ENCODE measurements around the gene SUPT16H. TPM values are rescaled to one million over a fixed set of nuclear protein-coding genes. Genes with fewer than 3 reads are reported as not detected.
"Not testable (repeated sequence)": the region's sequence is repeated elsewhere in the genome, so short reads cannot be mapped to it uniquely, and the experiment has no call there.

SUPT16H gene
- total and polyA plus RNA-seq, 2 experiments from 2014 or later, result 61.2 to 61.7 TPM

DNA sequence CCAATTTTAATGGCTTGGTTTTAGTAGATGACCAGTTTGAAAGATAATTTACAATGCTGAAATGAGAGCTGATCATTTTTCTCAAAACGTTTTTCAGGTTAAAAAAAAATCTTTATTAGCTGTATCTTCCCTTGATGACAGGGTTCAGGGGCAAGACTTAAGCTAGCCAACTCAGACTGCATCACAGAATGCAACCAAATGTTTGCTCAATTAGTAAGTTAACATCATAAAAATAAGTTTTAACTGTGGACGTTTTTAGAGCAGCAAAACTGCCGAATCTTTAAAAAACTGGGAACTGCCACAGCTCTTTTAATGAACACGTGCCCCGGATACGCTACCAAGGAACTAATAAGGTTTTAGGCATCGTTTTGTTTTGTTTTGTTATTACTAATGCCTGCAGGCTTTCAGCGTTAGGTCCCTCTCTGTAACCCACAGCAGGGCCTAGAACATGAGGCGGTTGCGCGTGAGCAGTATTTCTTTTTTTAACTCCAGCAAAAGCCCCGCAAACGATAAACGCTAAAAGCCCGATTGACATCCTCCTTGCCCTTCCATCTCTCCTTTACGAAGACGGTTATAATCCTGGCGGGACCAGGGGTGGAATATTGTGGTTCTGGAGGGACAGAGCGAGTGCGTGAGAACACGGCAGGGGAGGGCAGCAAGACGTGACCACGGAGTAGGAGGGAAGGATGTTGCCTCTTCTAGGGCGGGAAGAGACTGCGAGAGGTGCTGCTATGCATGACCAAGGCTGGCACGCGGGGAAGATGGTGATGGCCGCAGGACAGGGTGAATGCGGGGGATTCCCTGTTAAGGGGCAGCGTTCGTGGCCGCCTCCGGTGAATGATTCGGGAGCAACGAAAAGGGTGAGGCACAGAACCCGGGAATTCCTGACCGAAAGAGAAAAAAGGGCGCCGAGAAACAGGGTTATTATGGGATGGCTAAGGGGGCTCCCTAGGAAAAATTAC lies 652 bp downstream of the SUPT16H start:
- Histone ChIP-seq H3K4me1 (ENCODE audit: low read depth) (peaks cover 7% of the 10 kb centered on the region), H3K36me3 (peaks cover 20% of the 10 kb centered on the region), H3K27ac (peak overlapping the region; percentile 97), H3K27me3 (no peaks in the 10 kb centered on the region), H3K9me3 (ENCODE audit: low read depth) (no peaks in the 10 kb centered on the region), H3K4me3 (peak overlapping the region; percentile 88)
- TF ChIP-seq, protein P1, sequence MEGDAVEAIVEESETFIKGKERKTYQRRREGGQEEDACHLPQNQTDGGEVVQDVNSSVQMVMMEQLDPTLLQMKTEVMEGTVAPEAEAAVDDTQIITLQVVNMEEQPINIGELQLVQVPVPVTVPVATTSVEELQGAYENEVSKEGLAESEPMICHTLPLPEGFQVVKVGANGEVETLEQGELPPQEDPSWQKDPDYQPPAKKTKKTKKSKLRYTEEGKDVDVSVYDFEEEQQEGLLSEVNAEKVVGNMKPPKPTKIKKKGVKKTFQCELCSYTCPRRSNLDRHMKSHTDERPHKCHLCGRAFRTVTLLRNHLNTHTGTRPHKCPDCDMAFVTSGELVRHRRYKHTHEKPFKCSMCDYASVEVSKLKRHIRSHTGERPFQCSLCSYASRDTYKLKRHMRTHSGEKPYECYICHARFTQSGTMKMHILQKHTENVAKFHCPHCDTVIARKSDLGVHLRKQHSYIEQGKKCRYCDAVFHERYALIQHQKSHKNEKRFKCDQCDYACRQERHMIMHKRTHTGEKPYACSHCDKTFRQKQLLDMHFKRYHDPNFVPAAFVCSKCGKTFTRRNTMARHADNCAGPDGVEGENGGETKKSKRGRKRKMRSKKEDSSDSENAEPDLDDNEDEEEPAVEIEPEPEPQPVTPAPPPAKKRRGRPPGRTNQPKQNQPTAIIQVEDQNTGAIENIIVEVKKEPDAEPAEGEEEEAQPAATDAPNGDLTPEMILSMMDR (IDR thresholded peaks at IDR 0.05; ENCODE audit: low read depth, low read length), result no peak
- DNase-seq (ENCODE audit: low read depth in 1 of 2, low spot score in 1 of 2), result peak; percentile 47 to 51

DNA sequence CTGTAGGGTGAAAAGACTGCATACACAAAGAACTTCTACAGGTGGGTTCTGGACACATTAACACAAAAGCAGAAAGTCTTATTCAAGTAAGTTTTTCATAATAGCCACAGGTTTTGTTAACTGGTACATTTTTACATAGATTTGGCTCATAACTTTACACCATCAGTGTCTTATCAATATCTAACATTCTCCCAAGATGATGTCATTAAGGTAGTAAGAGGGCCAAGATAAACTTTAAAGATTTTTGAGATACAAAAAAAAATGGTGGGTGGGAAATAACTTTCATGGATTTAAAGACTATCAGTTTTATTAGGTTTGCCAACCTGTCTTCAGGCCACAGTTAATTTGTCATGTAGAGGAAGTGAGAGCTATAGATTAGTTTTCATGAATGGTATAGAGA lies 1.7 kb downstream of the SUPT16H start:
- Histone ChIP-seq H3K36me3 (peaks cover 17% of the 10 kb centered on the region), H3K9me3 (ENCODE audit: low read depth) (no peaks in the 10 kb centered on the region), H3K27me3 (no peaks in the 10 kb centered on the region), H3K4me3 (no peak overlapping the region), H3K4me1 (ENCODE audit: low read depth) (peaks cover 7% of the 10 kb centered on the region), H3K27ac (no peak overlapping the region)
- DNase-seq (ENCODE audit: low read depth in 1 of 2, low spot score in 1 of 2), result no peak
- TF ChIP-seq, protein P1 (IDR thresholded peaks at IDR 0.05; ENCODE audit: low read depth, low read length), result no peak

DNA sequence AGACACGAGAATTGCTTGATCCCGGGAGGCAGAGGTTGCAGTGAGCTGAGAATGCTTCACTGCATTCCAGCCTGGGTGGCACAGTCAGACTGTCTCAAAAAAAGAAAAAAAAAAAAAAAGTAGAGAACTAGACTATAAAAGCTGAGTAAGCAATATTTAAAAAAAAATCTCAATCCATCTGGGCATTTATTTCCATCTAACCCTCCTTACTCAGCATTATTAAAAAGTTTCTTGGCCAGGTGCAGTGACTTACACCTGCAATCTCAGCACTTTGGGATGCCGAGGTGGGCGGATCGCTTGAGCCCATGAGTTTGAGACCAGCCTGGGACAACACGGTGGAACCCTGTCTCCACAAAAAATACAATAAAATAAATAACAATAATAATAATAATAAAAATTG lies 4.5 kb downstream of the SUPT16H start:
- DNase-seq (ENCODE audit: low read depth in 1 of 2, low spot score in 1 of 2), result no peak
- Histone ChIP-seq H3K27ac (no peak overlapping the region), H3K4me1 (ENCODE audit: low read depth) (peaks cover 7% of the 10 kb centered on the region), H3K36me3 (no peaks in the 10 kb centered on the region), H3K4me3 (no peak overlapping the region), H3K9me3 (ENCODE audit: low read depth) (no peaks in the 10 kb centered on the region), H3K27me3 (no peaks in the 10 kb centered on the region)
- TF ChIP-seq, protein P1 (IDR thresholded peaks at IDR 0.05; ENCODE audit: low read depth, low read length), result no peak

DNA sequence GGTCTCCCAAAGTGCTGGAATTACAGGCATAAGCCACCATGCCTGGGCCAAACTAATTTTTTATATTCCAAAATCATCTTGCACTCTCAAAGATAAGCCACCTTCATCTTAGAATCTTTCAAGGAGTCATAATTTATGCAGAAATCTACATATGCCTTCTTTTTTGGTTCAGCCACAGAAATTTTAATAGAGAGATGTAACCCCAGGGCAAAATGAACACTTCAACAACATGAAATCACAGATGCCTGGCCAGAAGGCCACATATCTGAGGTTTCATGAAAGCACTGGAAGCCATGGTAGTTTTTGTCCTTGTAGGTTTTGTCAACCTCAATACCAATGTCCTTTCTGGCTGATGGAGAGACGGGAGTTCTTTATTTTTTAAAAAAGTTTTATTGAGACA lies 9.8 kb downstream of the SUPT16H start:
- no peak overlapping the region for H3K27ac ChIP-seq
- no peaks in the 10 kb centered on the region for H3K9me3 ChIP-seq (ENCODE audit: low read depth)
- H3K36me3 ChIP-seq, result peaks cover 30% of the 10 kb centered on the region

DNA sequence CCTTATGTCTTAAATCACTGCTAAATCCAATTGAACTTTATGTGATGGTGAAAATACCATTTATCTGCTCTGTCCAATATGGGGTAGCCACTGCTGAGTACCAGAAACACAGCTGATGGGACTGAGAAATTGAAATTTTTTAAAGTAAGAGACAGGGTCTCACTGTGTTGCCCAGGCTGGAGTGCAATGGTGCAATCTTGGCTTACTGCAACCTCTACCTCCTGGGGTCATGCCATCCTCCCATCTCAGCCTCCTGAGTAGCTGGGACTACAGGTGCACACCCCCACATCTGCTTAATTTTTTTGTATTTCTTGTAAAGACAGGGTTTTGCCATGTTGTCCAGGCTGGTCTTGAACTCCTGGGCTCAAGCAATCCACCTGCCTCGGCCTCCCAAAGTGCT lies 11.0 kb downstream of the SUPT16H start:
- not testable (repeated sequence) for H3K4me3 ChIP-seq; H3K27me3 ChIP-seq; H3K9me3 ChIP-seq (ENCODE audit: low read depth); H3K4me1 ChIP-seq (ENCODE audit: low read depth); H3K27ac ChIP-seq; DNase-seq (ENCODE audit: low read depth in 1 of 2, low spot score in 1 of 2)
- peaks cover 41% of the 10 kb centered on the region for H3K36me3 ChIP-seq

More for the DNA sequence above, 9.8 kb downstream of the SUPT16H start:
- H3K4me1 ChIP-seq (ENCODE audit: low read depth), result no peaks in the 10 kb centered on the region
- H3K4me3 ChIP-seq, result no peak overlapping the region
- no peaks in the 10 kb centered on the region for H3K27me3 ChIP-seq
- TF ChIP-seq, protein P1 (IDR thresholded peaks at IDR 0.05; ENCODE audit: low read depth, low read length), result no peak
- DNase-seq (ENCODE audit: low read depth in 1 of 2, low spot score in 1 of 2), result no peak
